HG02610 (cell line): ENCODE results near the gene ARHGAP5.

Experiments
- ATAC-seq: cut with Tn5 transposase; IDR thresholded peaks from one replicate; pipeline ENCODE4 v1.9.1; 2021; ENCODE audit warnings: mild to moderate bottlenecking, moderate library complexity; ENCODE audit not compliant: unreplicated experiment

Gene ARHGAP5

GRCh38 chr14:32169191-32169590, 92.1 kb downstream of the ARHGAP5 start:
- no peak for ATAC-seq

- no peak for ATAC-seq
Measured at GRCh38 chr14:32171469-32171868, 94.4 kb downstream of the ARHGAP5 start.

- no peak for ATAC-seq
Measured at GRCh38 chr14:32183151-32184058, 106.3 kb downstream of the ARHGAP5 start.

- ATAC-seq: no peak
Measured at GRCh38 chr14:32185097-32185496, 108.0 kb downstream of the ARHGAP5 start.

- ATAC-seq: no peak
Measured at GRCh38 chr14:32186248-32186647, 109.1 kb downstream of the ARHGAP5 start.

GRCh38 chr14:32189811-32190210, 112.7 kb downstream of the ARHGAP5 start:
- ATAC-seq: no peak

GRCh38 chr14:32190673-32191072, 113.6 kb downstream of the ARHGAP5 start:
- ATAC-seq: no peak

- ATAC-seq: no peak
Measured at GRCh38 chr14:32192712-32193373, 115.7 kb downstream of the ARHGAP5 start.

- ATAC-seq: no peak
Measured at GRCh38 chr14:32193532-32193931, 116.4 kb downstream of the ARHGAP5 start.

GRCh38 chr14:32195636-32196035, 118.5 kb downstream of the ARHGAP5 start:
- ATAC-seq: no peak

GRCh38 chr14:32197919-32198318, 120.8 kb downstream of the ARHGAP5 start:
- peak; percentile 38 for ATAC-seq

GRCh38 chr14:32200368-32201192, 123.5 kb downstream of the ARHGAP5 start:
- ATAC-seq: peak; percentile 0

- ATAC-seq: peak; percentile 56
Measured at GRCh38 chr14:32201193-32201815, 124.2 kb downstream of the ARHGAP5 start.

- ATAC-seq: no peak
Measured at GRCh38 chr14:32201816-32202490, 124.8 kb downstream of the ARHGAP5 start, which contains the start of gene RNU6-7. RNU6-7 (plus strand) TSS chr14:32202045.

- no peak for ATAC-seq
Measured at GRCh38 chr14:32202491-32202997, 125.4 kb downstream of the ARHGAP5 start.

- peak; percentile 65 for ATAC-seq
Measured at GRCh38 chr14:32202998-32203882, 126.1 kb downstream of the ARHGAP5 start, which contains the start of gene RNU6-8. RNU6-8 (minus strand) TSS chr14:32203269.

- ATAC-seq: no peak
Measured at GRCh38 chr14:32203928-32204357, 126.8 kb downstream of the ARHGAP5 start.

GRCh38 chr14:32205554-32205953, 128.4 kb downstream of the ARHGAP5 start:
- ATAC-seq: no peak

- peak; percentile 22 for ATAC-seq
Measured at GRCh38 chr14:32205984-32206383, 128.9 kb downstream of the ARHGAP5 start.
